Activated T-cell treated with anti-CD3 and anti-CD28 coated beads, Interleukin-2, amount 50 U/mL, for 24 hours (primary cell): ENCODE results near the gene VIT.

ENCODE experiments used
- DNase-seq: peaks from one replicate; pipeline ENCODE4 v3.0.0-alpha.2; 2020
- H3K27ac Mint-ChIP-seq: 2 replicates; pipeline ENCODE4 v1.8.0; 2020; ENCODE audit warnings: mild to moderate bottlenecking, mixed read lengths
- H3K27me3 Mint-ChIP-seq: 2 replicates; pipeline ENCODE4 v1.8.0; 2020; ENCODE audit warnings: mixed read lengths
- H3K36me3 Mint-ChIP-seq: 2 replicates; pipeline ENCODE4 v1.8.0; 2020; ENCODE audit warnings: low read depth, mixed read lengths
- H3K4me1 Mint-ChIP-seq: 2 replicates; pipeline ENCODE4 v1.8.0; 2020; ENCODE audit warnings: low read depth, mixed read lengths
- H3K4me3 Mint-ChIP-seq: 2 replicates; pipeline ENCODE4 v1.8.0; 2020; ENCODE audit warnings: mild to moderate bottlenecking, moderate library complexity, mixed read lengths
- H3K9me3 Mint-ChIP-seq: 2 replicates; pipeline ENCODE4 v1.8.0; 2020; ENCODE audit warnings: mixed read lengths

VIT gene

GRCh38 chr2:36839976-36840617 is 143.6 kb downstream of the VIT start:
- peaks cover 17% of the 10 kb centered on the region for H3K36me3 Mint-ChIP-seq
- H3K27me3 Mint-ChIP-seq = no peaks in the 10 kb centered on the region
- H3K4me3 Mint-ChIP-seq = no peak overlapping the region
- no peaks in the 10 kb centered on the region for H3K9me3 Mint-ChIP-seq
- DNase-seq = no peak
- peaks cover 6% of the 10 kb centered on the region for H3K4me1 Mint-ChIP-seq
- H3K27ac Mint-ChIP-seq = no peak overlapping the region

GRCh38 chr2:36843838-36844237 is 147.3 kb downstream of the VIT start:
- no peaks in the 10 kb centered on the region for H3K4me1 Mint-ChIP-seq
- H3K27me3 Mint-ChIP-seq = no peaks in the 10 kb centered on the region
- H3K36me3 Mint-ChIP-seq = peaks cover 32% of the 10 kb centered on the region
- H3K9me3 Mint-ChIP-seq = no peaks in the 10 kb centered on the region
- no peak overlapping the region for H3K27ac Mint-ChIP-seq
- H3K4me3 Mint-ChIP-seq = no peak overlapping the region
- no peak for DNase-seq

GRCh38 chr2:36849265-36849664 is 152.8 kb downstream of the VIT start:
- no peaks in the 10 kb centered on the region for H3K27me3 Mint-ChIP-seq
- no peaks in the 10 kb centered on the region for H3K9me3 Mint-ChIP-seq
- no peak for DNase-seq
- H3K27ac Mint-ChIP-seq = no peak overlapping the region
- H3K4me3 Mint-ChIP-seq = no peak overlapping the region
- H3K4me1 Mint-ChIP-seq = no peaks in the 10 kb centered on the region
- peaks cover 61% of the 10 kb centered on the region for H3K36me3 Mint-ChIP-seq

GRCh38 chr2:36854241-36854640 is 157.7 kb downstream of the VIT start:
- Mint-ChIP-seq H3K27ac (no peak overlapping the region), H3K4me3 (no peak overlapping the region), H3K9me3 (no peaks in the 10 kb centered on the region), H3K4me1 (peaks cover 14% of the 10 kb centered on the region), H3K36me3 (peaks cover 79% of the 10 kb centered on the region), H3K27me3 (no peaks in the 10 kb centered on the region)
- no peak for DNase-seq

- peaks cover 77% of the 10 kb centered on the region for H3K36me3 Mint-ChIP-seq
- H3K27ac Mint-ChIP-seq = no peak overlapping the region
- H3K9me3 Mint-ChIP-seq = no peaks in the 10 kb centered on the region
- H3K4me1 Mint-ChIP-seq = peaks cover 21% of the 10 kb centered on the region
- no peaks in the 10 kb centered on the region for H3K27me3 Mint-ChIP-seq
- H3K4me3 Mint-ChIP-seq = no peak overlapping the region
- no peak for DNase-seq
Observed at GRCh38 chr2:36855429-36855828, 158.9 kb downstream of the VIT start.

- Mint-ChIP-seq H3K36me3 (peaks cover 74% of the 10 kb centered on the region), H3K4me1 (peaks cover 21% of the 10 kb centered on the region)
Observed at GRCh38 chr2:36857713-36858112, 161.2 kb downstream of the VIT start.

GRCh38 chr2:36858551-36859365 is 162.3 kb downstream of the VIT start:
- H3K36me3 Mint-ChIP-seq = peaks cover 77% of the 10 kb centered on the region
- peaks cover 21% of the 10 kb centered on the region for H3K4me1 Mint-ChIP-seq
- H3K27ac Mint-ChIP-seq = peak overlapping the region; percentile 69
- H3K27me3 Mint-ChIP-seq = no peaks in the 10 kb centered on the region
- no peak for DNase-seq
- no peak overlapping the region for H3K4me3 Mint-ChIP-seq
- peaks cover 4% of the 10 kb centered on the region for H3K9me3 Mint-ChIP-seq

More at GRCh38 chr2:36857713-36858112, 161.2 kb downstream of the VIT start:
- H3K4me3 Mint-ChIP-seq = no peak overlapping the region
- no peaks in the 10 kb centered on the region for H3K9me3 Mint-ChIP-seq
- H3K27me3 Mint-ChIP-seq = no peaks in the 10 kb centered on the region
- H3K27ac Mint-ChIP-seq = no peak overlapping the region
- no peak for DNase-seq

- H3K27me3 Mint-ChIP-seq = no peaks in the 10 kb centered on the region
- H3K9me3 Mint-ChIP-seq = peaks cover 4% of the 10 kb centered on the region
- no peak for DNase-seq
- H3K36me3 Mint-ChIP-seq = peaks cover 76% of the 10 kb centered on the region
- H3K4me1 Mint-ChIP-seq = peaks cover 21% of the 10 kb centered on the region
- peak overlapping the region; percentile 69 for H3K27ac Mint-ChIP-seq
- H3K4me3 Mint-ChIP-seq = no peak overlapping the region
Observed at GRCh38 chr2:36859366-36859792, 162.9 kb downstream of the VIT start.

- H3K27me3 Mint-ChIP-seq = no peaks in the 10 kb centered on the region
- no peak for DNase-seq
- H3K9me3 Mint-ChIP-seq = peaks cover 4% of the 10 kb centered on the region
- H3K36me3 Mint-ChIP-seq = peaks cover 83% of the 10 kb centered on the region
- H3K4me3 Mint-ChIP-seq = no peak overlapping the region
- peaks cover 21% of the 10 kb centered on the region for H3K4me1 Mint-ChIP-seq
- no peak overlapping the region for H3K27ac Mint-ChIP-seq
Observed at GRCh38 chr2:36861896-36862295, 165.4 kb downstream of the VIT start.
